H7 (cell line): ENCODE measurements around the gene PNPLA7. TPM values are rescaled to one million over a fixed set of nuclear protein-coding genes. Genes with fewer than 3 reads are reported as not detected.
"Not testable (repeated sequence)": the region's sequence is repeated elsewhere in the genome, so short reads cannot be mapped to it uniquely, and the experiment has no call there.

Experiments
- DNase-seq: peaks from one replicate; pipeline ENCODE4 v3.0.0; 2012
- H3K27me3 ChIP-seq: 2 replicates; pipeline ENCODE4 v1.6.0; 2011; ENCODE audit warnings: mild to moderate bottlenecking, low read length; ENCODE audit not compliant: control insufficient read depth, insufficient read depth
- H3K36me3 ChIP-seq: replicated peaks from 2 replicates; pipeline ENCODE4 v1.5.1; 2011; ENCODE audit warnings: low read length; ENCODE audit not compliant: control insufficient read depth, insufficient read depth
- H3K4me3 ChIP-seq: 2 replicates; pipeline ENCODE4 v1.5.1; 2011; ENCODE audit warnings: low read depth, mild to moderate bottlenecking, control low read depth, low read length, moderate library complexity; ENCODE audit not compliant: insufficient read depth
- total RNA-seq: library from RNA; depleted of rRNA; stranded (reverse); fragments of >200 nt; shearing (Covaris generic); gene quantifications from 2 replicates; pipeline ENCODE4 v1.2.3, GENCODE V29; 2014

Gene PNPLA7
- total RNA-seq, 1 experiment from 2014 or later = 0.14 TPM

DNA sequence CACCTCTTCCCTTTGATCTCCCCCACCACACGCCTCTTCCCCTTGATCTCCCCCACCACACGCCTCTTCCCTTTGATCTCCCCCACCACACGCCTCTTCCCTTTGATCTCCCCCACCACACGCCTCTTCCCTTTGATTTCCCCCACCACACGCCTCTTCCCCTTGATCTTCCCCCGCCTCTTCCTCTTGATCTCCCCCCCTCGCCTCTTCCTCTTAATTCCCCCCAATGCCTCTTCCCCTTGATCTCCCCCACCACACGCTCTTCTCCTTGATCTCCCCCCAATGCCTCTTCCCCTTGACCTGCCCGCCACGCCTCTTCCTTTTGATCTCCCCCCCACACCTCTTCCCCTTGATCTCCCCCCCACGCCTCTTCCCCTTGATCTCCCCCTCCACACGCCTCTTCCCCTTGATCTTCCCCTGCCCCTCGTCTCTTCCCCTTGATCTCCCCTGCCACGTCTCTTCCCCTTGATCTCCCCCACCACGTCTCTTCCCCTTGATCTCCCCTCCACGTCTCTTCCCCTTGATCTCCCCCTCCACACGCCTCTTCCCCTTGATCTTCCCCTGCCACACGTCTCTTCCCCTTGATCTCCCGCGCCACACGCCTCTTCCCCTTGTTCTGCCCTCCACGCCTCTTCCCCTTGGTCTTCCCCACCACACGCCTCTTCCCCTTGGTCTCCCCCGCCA lies 99.5 kb downstream of the PNPLA7 start:
- not testable (repeated sequence) for H3K4me3 ChIP-seq, H3K36me3 ChIP-seq, DNase-seq, H3K27me3 ChIP-seq

DNA sequence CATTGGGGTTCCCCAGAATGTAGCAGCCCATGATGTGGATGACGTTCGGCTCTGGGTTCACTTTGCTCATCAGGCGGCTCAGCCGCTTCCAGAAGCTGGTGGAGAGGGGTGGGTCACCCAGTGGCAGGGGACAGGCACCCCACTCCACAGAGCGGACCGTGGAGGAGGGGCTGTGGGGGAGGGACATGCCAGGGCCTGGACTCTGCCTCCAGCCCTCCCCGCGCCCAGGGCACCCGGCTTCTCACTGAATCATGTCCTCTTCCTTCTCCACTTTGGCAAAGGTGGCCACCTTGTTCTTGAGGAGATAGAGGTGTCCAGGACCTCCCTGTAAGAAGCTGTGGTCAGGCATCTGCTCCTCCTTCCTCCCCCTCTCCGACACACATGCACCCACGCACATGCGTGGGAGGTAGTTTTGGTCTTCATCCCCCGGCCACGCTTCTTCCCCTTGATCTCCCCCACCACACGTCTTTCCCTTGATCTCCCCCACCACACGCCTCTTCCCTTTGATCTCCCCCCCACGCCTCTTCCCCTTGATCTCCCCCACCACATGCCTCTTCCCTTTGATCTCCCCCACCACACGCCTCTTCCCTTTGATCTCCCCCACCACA lies 100.2 kb downstream of the PNPLA7 start:
- Histone ChIP-seq H3K36me3 (no peaks in the 10 kb centered on the region; the same call in none of the 2 replicates), H3K27me3 (no peaks in the 10 kb centered on the region; the same call in 1 of the 2 replicates), H3K4me3 (no peak overlapping the region)
- DNase-seq = peak; percentile 36

DNA sequence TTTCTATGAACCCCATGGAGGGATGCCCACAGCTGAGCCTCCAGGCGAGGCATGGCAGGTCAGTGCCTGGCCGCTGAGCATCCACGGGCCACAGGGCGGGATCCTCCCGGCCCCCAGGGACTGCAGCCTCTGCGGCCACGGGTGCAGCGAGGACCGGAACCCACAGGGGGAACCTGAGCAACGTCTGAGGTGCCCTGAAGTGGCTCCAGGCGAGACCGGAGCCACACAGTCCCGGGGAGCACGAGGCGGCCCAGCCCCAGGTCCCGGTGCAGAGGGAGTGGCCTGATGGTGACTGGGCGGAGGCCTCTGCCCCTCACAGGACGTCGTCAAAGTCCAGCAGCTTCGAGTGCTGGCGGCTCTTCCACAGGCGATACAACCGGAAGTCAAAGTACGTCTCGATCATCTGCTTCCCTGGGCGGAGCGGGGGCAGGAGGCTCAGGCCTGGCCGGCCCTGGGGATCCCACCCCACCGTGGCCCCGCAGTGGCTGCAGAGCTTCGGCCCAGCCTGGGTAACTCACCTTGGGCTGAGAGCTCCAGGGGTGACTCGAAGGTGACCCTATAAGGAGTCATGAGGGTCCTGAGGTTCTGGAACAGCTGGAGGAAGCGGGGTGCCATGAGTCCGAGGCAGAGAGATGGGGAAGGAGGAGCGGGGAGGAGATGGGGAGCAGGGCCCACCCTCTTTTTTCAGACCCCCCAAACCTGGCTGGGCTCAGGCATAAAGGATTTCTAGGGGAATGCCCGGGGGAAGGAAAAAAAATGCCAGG lies 100.9 kb downstream of the PNPLA7 start:
- Histone ChIP-seq H3K27me3 (no peaks in the 10 kb centered on the region; the same call in 1 of the 2 replicates), H3K4me3 (no peak overlapping the region), H3K36me3 (no peaks in the 10 kb centered on the region; the same call in none of the 2 replicates)
- DNase-seq = peak; percentile 28

DNA sequence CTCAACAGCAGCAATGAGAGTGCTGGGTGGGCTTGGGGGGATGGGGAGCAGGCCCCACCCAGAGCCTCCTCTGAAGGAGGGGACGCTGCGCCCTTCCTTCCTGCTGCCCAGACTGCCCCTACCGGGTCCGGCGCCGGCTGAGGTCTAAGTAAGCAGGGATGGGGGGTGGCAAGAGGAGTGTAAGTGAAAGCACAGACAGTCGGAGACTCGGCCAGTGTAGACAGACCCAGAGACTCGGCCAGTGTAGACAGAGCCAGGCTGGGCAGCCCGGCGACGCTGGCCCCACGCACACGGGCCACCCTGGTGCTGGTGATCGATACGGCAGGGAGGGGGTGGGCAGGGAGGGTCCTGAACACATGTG lies 101.6 kb downstream of the PNPLA7 start:
- no peak for DNase-seq
- Histone ChIP-seq H3K27me3 (no peaks in the 10 kb centered on the region; the same call in 1 of the 2 replicates), H3K4me3 (no peak overlapping the region), H3K36me3 (no peaks in the 10 kb centered on the region; the same call in none of the 2 replicates)

DNA sequence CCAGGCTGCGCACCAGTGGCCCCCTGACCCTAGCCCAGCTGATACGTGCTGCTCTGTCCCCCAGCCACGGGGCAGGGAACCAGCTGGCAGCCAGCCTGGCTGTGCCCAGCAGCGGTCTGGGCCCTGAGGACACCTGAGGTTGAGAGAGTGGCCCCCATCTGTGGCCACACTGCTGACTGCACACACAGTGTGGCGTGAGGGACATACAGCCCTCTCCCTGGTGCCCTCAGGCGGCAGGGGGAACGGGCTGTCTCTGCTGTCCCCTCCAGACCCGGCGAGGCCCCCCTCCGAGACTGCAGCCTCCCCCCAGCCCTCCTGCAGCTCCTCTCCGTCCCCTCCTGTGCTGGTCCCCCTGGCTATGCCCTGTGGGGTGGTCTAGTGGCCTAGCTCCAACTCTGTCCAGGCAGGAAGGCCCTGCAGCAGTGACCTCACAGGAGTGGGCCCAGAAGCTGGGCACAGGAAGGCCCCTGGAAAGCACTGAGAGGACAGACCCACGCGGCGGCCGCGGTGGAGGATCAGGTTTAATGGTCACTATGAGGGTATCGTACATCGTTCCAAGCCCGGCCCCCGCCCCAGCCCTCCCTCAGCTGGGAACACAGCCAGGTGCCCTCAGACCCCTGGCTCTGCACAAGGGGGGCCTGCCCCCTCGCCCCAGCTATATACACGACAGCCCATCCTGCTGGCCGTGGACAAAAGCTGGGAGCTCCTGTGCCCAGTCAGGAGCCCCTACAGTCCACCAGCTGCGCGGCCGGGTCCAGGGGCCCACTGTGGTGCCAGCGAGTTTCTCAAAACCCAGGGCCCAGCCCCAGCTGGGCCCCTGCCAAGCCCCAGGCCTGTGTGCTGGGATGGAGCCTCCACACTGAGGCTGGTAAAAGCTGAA lies 102.2 kb downstream of the PNPLA7 start:
- DNase-seq = no peak
- no peaks in the 10 kb centered on the region for H3K27me3 ChIP-seq
- H3K36me3 ChIP-seq = no peaks in the 10 kb centered on the region; the same call in none of the 2 replicates
- no peak overlapping the region for H3K4me3 ChIP-seq

DNA sequence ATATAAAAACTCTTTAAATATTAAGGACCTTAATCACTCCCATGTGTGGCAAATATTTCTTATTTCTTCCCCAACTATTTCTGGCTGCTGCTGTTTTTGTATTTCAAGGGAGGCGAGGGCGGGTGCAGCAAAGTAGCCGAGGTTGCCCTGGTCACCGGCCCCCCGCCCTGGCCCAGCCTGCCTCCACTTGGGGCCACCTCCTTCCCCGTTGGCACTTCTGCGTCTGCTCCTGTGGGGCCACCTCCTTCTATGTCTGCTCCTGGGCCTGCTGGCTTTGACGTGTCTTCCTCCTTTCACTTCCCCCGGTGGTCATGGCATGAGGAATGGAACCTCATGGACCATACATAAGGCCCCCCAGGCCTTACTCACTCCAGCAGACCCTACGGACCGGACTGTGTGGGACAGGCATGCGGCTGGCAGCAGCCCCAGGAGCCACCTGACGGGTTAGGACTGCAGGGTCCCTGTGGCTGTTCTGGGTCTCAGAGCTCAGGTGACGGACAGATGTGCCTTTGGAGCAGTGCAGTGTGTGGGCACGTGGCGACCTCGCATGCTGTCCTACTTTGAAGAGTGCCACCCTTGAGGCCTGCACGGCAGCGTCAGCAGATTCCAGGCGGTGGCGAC lies 103.2 kb downstream of the PNPLA7 start:
- Histone ChIP-seq H3K27me3 (peaks cover 3% of the 10 kb centered on the region; the same call in 1 of the 2 replicates), H3K36me3 (no peaks in the 10 kb centered on the region; the same call in 1 of the 2 replicates), H3K4me3 (no peak overlapping the region)
- no peak for DNase-seq

DNA sequence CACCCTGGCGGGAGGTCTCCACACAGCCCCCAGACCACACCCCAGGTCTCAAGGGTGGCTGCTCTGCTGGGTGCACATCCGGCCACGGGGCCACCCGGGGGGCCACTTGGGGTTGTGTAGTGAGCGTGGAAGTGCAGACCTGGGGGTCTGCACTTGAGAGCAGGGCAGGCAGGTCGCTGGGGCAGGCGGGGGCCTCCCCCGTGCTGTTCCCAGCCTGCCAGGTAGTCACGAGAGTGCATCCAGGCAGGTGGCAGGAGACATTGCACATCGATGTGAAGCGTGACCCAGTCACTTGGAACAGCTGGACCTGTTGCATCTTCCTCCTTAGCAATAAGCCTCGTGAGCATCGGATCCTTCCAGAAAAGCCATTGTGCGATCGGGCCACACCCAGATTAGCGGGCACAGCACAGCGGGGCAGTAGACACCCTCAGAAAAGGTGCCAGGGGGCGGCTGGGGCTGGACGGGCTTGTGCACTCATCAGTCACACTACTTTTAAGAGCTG lies 104.2 kb downstream of the PNPLA7 start:
- no peak for DNase-seq
- Histone ChIP-seq H3K36me3 (no peaks in the 10 kb centered on the region; the same call in 1 of the 2 replicates), H3K4me3 (no peak overlapping the region), H3K27me3 (peaks cover 4% of the 10 kb centered on the region; the same call in 1 of the 2 replicates)

DNA sequence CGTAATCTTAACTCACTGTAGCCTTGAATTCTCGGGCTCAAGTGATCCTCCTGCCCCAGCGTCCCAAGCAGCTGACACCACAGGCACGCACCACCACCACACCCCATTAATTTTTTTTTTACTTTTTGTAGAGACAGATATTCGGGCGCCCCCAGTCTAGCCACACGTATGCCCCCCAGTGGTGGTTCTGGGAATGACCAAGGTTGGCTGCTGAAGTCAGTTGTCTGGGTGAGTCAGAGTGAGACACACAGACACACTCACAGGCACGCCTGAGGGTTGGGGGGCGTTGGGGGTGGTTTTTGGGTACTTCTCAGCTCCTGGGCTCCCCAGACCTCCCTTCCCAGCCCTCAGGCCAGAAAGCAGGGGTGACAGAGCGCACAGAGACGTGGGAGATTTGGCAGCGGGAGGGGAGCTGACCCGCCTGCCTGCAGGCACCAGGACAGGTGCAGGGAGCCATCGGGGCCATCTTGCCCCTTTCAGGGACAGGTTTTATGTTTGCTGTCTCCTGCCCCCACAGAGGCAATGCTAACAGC lies 104.9 kb downstream of the PNPLA7 start:
- peak; percentile 90 for DNase-seq
- H3K27me3 ChIP-seq = peaks cover 4% of the 10 kb centered on the region; the same call in 1 of the 2 replicates
- H3K36me3 ChIP-seq = no peaks in the 10 kb centered on the region; the same call in 1 of the 2 replicates
- H3K4me3 ChIP-seq = no peak overlapping the region

DNA sequence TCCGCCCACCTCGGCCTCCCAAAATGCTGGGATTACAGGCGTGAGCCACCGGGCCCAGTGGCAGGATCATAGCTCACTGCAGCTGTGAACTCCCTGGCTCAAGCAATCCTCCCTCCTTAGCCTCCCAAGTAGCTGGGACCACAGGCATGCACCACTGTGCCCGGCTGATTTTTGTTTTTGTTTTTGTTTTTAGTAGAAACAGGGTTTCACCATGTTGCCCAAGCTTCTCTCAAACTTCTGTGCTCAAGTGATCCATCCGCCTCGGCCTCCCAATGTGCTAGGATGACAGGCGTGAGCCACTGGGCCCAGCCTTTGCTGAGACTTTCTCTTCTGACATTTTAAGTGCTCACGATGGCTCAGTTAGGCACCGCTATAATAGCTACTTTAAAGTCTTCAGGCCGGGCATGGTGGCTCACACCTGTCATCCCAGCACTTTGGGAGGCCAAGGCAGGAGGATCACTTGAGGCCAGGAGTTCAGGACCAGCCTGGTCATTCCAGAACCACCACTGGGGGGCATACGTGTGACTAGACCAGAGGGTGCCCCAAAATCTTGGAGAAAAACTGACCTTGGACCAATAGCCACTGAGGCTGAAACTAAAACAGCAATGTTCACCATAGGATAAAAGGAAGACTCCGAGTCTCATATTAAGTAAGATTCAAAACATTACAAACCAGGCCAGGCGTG lies 106.0 kb downstream of the PNPLA7 start:
- H3K27me3 ChIP-seq = peaks cover 4% of the 10 kb centered on the region; the same call in 1 of the 2 replicates
- H3K36me3 ChIP-seq = no peaks in the 10 kb centered on the region
- DNase-seq = no peak
- H3K4me3 ChIP-seq = no peak overlapping the region

DNA sequence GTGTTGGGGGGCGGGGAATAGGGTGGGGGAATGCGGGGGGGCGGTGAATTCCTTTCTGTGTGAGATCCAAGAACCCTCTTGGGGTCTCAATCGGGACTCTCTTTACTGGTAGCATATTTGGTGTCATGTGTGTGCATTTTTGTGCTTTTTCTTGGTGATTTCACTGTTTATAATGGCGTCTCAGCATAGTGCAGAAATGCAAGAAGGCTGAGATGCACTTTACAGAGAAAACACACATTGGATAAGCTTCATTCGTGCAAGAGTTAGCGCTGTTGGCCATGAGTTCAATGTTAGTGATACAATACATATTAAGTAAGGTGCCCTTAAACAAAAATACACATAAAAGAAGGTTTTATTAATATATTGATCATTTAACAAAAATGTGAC lies 108.3 kb downstream of the PNPLA7 start:
- no peak for DNase-seq
- Histone ChIP-seq H3K27me3 (peaks cover 4% of the 10 kb centered on the region; the same call in 1 of the 2 replicates), H3K4me3 (0 out of 2 replicates have a peak overlapping the region, but pooled peaks have one; percentile 0), H3K36me3 (no peaks in the 10 kb centered on the region)

DNA sequence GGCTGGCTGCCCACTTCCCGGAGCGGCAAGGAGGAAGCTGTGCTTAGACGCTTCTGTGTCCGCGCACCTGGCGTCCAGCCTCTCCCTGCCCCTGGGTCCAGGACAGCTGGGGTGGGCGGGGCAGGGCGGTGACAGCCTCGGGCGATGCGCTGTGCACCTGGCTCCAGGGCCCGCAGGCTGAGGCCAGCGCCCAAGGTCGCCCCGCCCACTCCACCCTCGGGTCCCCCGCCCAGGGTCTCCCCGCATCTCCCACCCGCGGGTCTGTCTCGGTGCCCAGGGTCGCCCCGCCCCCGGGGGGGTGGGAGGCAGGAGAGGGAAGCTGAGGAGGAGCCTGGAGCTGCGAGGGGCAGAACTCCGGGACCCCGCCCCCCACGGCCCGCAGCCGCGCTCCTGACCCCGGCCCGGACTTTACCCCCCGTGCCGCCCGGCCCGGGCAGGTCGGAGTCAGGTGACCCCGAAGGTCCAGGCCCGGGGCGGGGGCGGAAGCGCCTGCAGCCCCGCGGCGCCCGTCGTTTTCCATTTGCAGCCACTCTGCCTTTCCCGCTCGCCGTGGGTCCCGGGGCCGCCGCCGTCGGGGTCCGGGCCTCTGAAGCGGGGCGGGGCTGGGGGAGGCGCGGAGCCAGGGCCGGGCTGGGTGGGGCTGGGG lies 108.8 kb downstream of the PNPLA7 start, which contains the start of gene ENTPD8:
Gene ENTPD8, minus strand, starts transcription at position 69 of the 646 bp plus-strand sequence. CDS start 3,072 bp downstream, outside the sequence.
- H3K27me3 ChIP-seq = peaks cover 4% of the 10 kb centered on the region; the same call in 1 of the 2 replicates
- H3K4me3 ChIP-seq = peak within 1 kb of the TSS; percentile 40
- H3K36me3 ChIP-seq = no peaks in the 10 kb centered on the region
- peak; percentile 99 for DNase-seq

DNA sequence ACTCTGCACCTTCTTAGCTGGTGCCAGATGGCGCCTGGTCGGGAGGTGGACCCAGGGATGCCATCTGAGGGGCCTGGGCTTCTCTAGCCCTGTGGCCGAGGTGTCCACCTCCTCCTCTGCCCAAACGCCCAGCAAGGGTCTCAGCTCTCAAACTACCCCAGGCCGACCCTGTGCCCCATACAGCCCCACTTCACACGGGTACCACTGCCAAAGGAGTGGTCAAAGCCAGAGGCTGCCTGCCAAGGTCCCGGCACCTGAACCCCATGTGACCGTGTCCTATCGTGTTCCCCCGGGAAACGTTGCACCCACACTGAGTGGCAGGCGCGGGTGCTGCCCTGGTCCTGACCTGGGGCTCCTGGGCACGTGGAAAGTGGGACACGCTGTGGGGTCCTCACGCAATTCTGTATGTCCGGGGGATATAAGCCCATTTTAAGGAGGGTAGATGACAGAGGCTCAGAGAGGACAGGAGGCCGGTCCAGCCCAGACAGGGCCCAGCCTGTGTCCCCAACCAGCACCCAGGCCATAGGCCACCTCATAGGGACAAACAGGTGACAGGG lies 111.0 kb downstream of the PNPLA7 start:
- H3K27me3 ChIP-seq = peaks cover 4% of the 10 kb centered on the region; the same call in 1 of the 2 replicates
- H3K36me3 ChIP-seq = no peaks in the 10 kb centered on the region
- no peak for DNase-seq
- no peak overlapping the region for H3K4me3 ChIP-seq
